Uterus (tissue), 2 donors: ENCODE results near the gene FAM168B.

ENCODE experiments used
- POLR2A ChIP-seq, 2 donors: fragments of 450-650 bp; IDR thresholded peaks; one replicate each; pipeline ENCODE4 v1.6.1; 2016; ENCODE audit warnings: antibody characterized with exemption in 2 of 2, mild to moderate bottlenecking in 1 of 2, moderate library complexity in 1 of 2
- TF ChIP-seq, protein P1 (sequence below), 4 experiments: fragments of 200-600 bp in 2 of 4; fragments of 450-650 bp in 2 of 4; sonication (generic) in 2 of 4; IDR thresholded peaks; one replicate each; pipeline ENCODE4 v1.5.1; 2016 to 2019; ENCODE audit warnings: antibody characterized with exemption in 4 of 4, mild to moderate bottlenecking in 2 of 4, moderate library complexity in 1 of 4

GRCh38 chr2:131031431-131031841, 61.8 kb downstream of the FAM168B start:
- TF ChIP-seq, protein P1, sequence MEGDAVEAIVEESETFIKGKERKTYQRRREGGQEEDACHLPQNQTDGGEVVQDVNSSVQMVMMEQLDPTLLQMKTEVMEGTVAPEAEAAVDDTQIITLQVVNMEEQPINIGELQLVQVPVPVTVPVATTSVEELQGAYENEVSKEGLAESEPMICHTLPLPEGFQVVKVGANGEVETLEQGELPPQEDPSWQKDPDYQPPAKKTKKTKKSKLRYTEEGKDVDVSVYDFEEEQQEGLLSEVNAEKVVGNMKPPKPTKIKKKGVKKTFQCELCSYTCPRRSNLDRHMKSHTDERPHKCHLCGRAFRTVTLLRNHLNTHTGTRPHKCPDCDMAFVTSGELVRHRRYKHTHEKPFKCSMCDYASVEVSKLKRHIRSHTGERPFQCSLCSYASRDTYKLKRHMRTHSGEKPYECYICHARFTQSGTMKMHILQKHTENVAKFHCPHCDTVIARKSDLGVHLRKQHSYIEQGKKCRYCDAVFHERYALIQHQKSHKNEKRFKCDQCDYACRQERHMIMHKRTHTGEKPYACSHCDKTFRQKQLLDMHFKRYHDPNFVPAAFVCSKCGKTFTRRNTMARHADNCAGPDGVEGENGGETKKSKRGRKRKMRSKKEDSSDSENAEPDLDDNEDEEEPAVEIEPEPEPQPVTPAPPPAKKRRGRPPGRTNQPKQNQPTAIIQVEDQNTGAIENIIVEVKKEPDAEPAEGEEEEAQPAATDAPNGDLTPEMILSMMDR (IDR thresholded peaks at IDR 0.05) = no peak
- TF ChIP-seq POLR2A (IDR thresholded peaks at IDR 0.05) = no peak
